H1 (cell line): ENCODE results near the gene PTX3. TPM values are rescaled to one million over a fixed set of nuclear protein-coding genes. Genes with fewer than 3 reads are reported as not detected.

ENCODE experiments used
- CTCF ChIA-PET: fragments of 300-600 bp; sonication (Branson Sonifier 250); formaldehyde crosslinking; loops from one replicate; lab custom pipeline; 2021; ENCODE audit not compliant: partially characterized antibody; lab: Charles Lee
- POLR2A ChIA-PET: fragments of 300-600 bp; sonication (Branson Sonifier 250); formaldehyde crosslinking; loops from one replicate; lab custom pipeline; 2021; ENCODE audit warnings: inconsistent platforms; ENCODE audit not compliant: partially characterized antibody; lab: Charles Lee
- DNase-seq, 2 experiments: peaks; one replicate each; pipeline versions ENCODE4 v3.0.0 to v3.0.0-alpha.2; 2010 to 2022; ENCODE audit warnings: low spot score in 2 of 2, low read depth in 1 of 2, mixed read lengths in 1 of 2
- FAIRE-seq: peaks from 2 replicates; lab custom pipeline; 2011; peaks lifted over from hg19 to GRCh38; lab: Jason Lieb, UNC
- H2AFZ ChIP-seq: 2 replicates; pipeline ENCODE4 v1.8.1; 2012; ENCODE audit warnings: low read length, inconsistent platforms
- H2AK5ac ChIP-seq: 2 replicates; pipeline ENCODE4 v1.6.1; 2013; ENCODE audit warnings: low read depth, low read length
- H2BK120ac ChIP-seq: replicated peaks from 2 replicates; pipeline ENCODE3; 2013; ENCODE audit warnings: low read depth, low read length, inconsistent platforms
- H2BK12ac ChIP-seq: 2 replicates; pipeline ENCODE4 v1.6.1; 2013; ENCODE audit warnings: low read depth, low read length
- H2BK15ac ChIP-seq: 2 replicates; pipeline ENCODE4 v1.6.1; 2013; ENCODE audit warnings: low read length
- H2BK20ac ChIP-seq: 2 replicates; pipeline ENCODE4 v1.6.1; 2013; ENCODE audit warnings: low read length
- H2BK5ac ChIP-seq: 2 replicates; pipeline ENCODE4 v1.6.1; 2013; ENCODE audit warnings: low read depth, low read length
- H3K14ac ChIP-seq: 2 replicates; pipeline ENCODE4 v1.6.1; 2013; ENCODE audit warnings: inconsistent platforms; ENCODE audit not compliant: insufficient read length
- H3K18ac ChIP-seq: 2 replicates; pipeline ENCODE4 v1.6.1; 2013; ENCODE audit warnings: low read length; ENCODE audit errors: extremely low read depth
- H3K23ac ChIP-seq: 2 replicates; pipeline ENCODE4 v1.6.1; 2013; ENCODE audit warnings: inconsistent platforms; ENCODE audit not compliant: insufficient read length
- H3K23me2 ChIP-seq: 2 replicates; pipeline ENCODE4 v1.6.1; 2013; ENCODE audit warnings: low read depth, low read length
- H3K27ac ChIP-seq: 2 replicates; pipeline ENCODE4 v1.6.1; 2011; ENCODE audit warnings: low read depth, low read length, inconsistent platforms
- H3K27me3 ChIP-seq, 4 experiments: replicated peaks in 1 of 4; 1 replicate in 1 of 4; 2 replicates in 3 of 4; pipeline versions ENCODE4 v1.6.1 to v1.8.1; 2011 to 2013; ENCODE audit warnings: low read length in 3 of 4, mild to moderate bottlenecking in 3 of 4, inconsistent platforms in 2 of 4, mixed read lengths in 2 of 4, moderate library complexity in 1 of 4; ENCODE audit not compliant: control insufficient read depth in 3 of 4, insufficient read depth in 3 of 4; ENCODE audit errors: extremely low read depth in 1 of 4
- H3K36me3 ChIP-seq, 4 experiments: 2 replicates each; pipeline versions ENCODE4 v1.6.1 to v1.8.1; 2011 to 2013; ENCODE audit warnings: mild to moderate bottlenecking in 4 of 4, low read length in 3 of 4, moderate library complexity in 2 of 4, control low read depth in 1 of 4, inconsistent platforms in 1 of 4; ENCODE audit not compliant: insufficient read depth in 4 of 4, control insufficient read depth in 2 of 4
- H3K4ac ChIP-seq: replicated peaks from 2 replicates; pipeline ENCODE3; 2013; ENCODE audit warnings: low read length, low read depth, mixed read lengths, inconsistent platforms; ENCODE audit not compliant: insufficient read length
- H3K4me1 ChIP-seq, 4 experiments: replicated peaks in 1 of 4; 1 replicate in 1 of 4; 2 replicates in 3 of 4; pipeline versions ENCODE4 v1.6.1 to v1.8.1; 2011 to 2013; ENCODE audit warnings: low read length in 3 of 4, inconsistent platforms in 2 of 4, mixed read lengths in 1 of 4; ENCODE audit not compliant: insufficient read depth in 4 of 4, control insufficient read depth in 3 of 4
- H3K4me2 ChIP-seq, 2 experiments: 2 replicates each; pipeline versions ENCODE4 v1.6.1 to v1.8.1; 2011 to 2013; ENCODE audit warnings: low read depth in 2 of 2, low read length in 2 of 2, control low read depth in 1 of 2, inconsistent platforms in 1 of 2, mild to moderate bottlenecking in 1 of 2; ENCODE audit not compliant: insufficient read depth in 1 of 2
- H3K4me3 ChIP-seq, 4 experiments: fragments of 200-600, 300-600 bp in 1 of 4; sonication (generic), shearing (Covaris generic), sonication (Bioruptor Twin) in 1 of 4; 2 replicates each; pipeline versions ENCODE4 v1.5.1 to v1.8.1; 2011 to 2016; ENCODE audit warnings: low read length in 4 of 4, low read depth in 3 of 4, control low read depth in 2 of 4, inconsistent platforms in 2 of 4, mild to moderate bottlenecking in 2 of 4, mixed read lengths in 1 of 4, moderate library complexity in 1 of 4; ENCODE audit not compliant: insufficient read depth in 2 of 4; ENCODE audit errors: extremely low read depth in 1 of 4
- H3K56ac ChIP-seq: replicated peaks from 2 replicates; pipeline ENCODE3; 2013; ENCODE audit warnings: low read depth, mild to moderate bottlenecking, mixed read lengths, low read length, inconsistent platforms; ENCODE audit not compliant: insufficient read length
- H3K79me1 ChIP-seq: 2 replicates; pipeline ENCODE4 v1.6.1; 2013; ENCODE audit warnings: low read depth, low read length, control low read depth
- H3K79me2 ChIP-seq, 2 experiments: 2 replicates each; pipeline versions ENCODE4 v1.6.1 to v1.8.1; 2012 to 2013; ENCODE audit warnings: low read length in 2 of 2, mild to moderate bottlenecking in 2 of 2, inconsistent platforms in 1 of 2; ENCODE audit not compliant: insufficient read depth in 2 of 2, control insufficient read depth in 1 of 2
- H3K9ac ChIP-seq, 4 experiments: replicated peaks in 1 of 4; 1 replicate in 1 of 4; 2 replicates in 3 of 4; pipeline versions ENCODE4 v1.6.1 to v1.8.1; 2011 to 2013; ENCODE audit warnings: low read depth in 3 of 4, low read length in 3 of 4, control low read depth in 2 of 4, mild to moderate bottlenecking in 2 of 4, moderate library complexity in 2 of 4, inconsistent platforms in 1 of 4; ENCODE audit errors: extremely low read depth in 1 of 4
- H3K9me3 ChIP-seq, 2 experiments: 2 replicates each; pipeline versions ENCODE4 v1.6.1 to v1.8.1; 2012 to 2013; ENCODE audit warnings: mild to moderate bottlenecking in 2 of 2, moderate library complexity in 2 of 2, control low read depth in 1 of 2, inconsistent platforms in 1 of 2, low read depth in 1 of 2, low read length in 1 of 2, mixed read lengths in 1 of 2; ENCODE audit not compliant: insufficient read depth in 2 of 2
- H4K20me1 ChIP-seq, 2 experiments: replicated peaks in 1 of 2; 2 replicates each; pipeline versions ENCODE3 to v1.8.1; 2011 to 2013; ENCODE audit warnings: inconsistent platforms in 2 of 2, low read length in 2 of 2, mild to moderate bottlenecking in 1 of 2; ENCODE audit not compliant: insufficient read depth in 2 of 2, control insufficient read depth in 1 of 2
- H4K5ac ChIP-seq: 2 replicates; pipeline ENCODE4 v1.6.1; 2013; ENCODE audit warnings: low read length, low read depth, mixed read lengths, inconsistent platforms; ENCODE audit not compliant: insufficient read length
- H4K8ac ChIP-seq: 2 replicates; pipeline ENCODE4 v1.8.0; 2013; ENCODE audit warnings: mild to moderate bottlenecking, moderate library complexity, low read length, inconsistent platforms; ENCODE audit not compliant: insufficient read depth; ENCODE audit errors: extremely low read depth
- H4K91ac ChIP-seq: replicated peaks from 2 replicates; pipeline ENCODE3; 2013; ENCODE audit warnings: low read length, mixed read lengths, inconsistent platforms; ENCODE audit not compliant: insufficient read length
- JUN ChIP-seq: IDR thresholded peaks from 2 replicates; pipeline ENCODE4 v1.6.1; 2011; ENCODE audit warnings: low read depth, mild to moderate bottlenecking, improper control_type of control experiment, low read length
- WGBS, 2 experiments: shearing (Covaris generic) in 1 of 2; methylation state at CpG; one replicate each; pipeline versions ENCODE4 v1.1.6 to v1.1.7; 2013 to 2015; ENCODE audit warnings: low lambda C conversion rate in 2 of 2, mixed read lengths in 2 of 2, inconsistent platforms in 1 of 2, low coverage in 1 of 2, missing lambda C conversion rate in 1 of 2; ENCODE audit not compliant: insufficient replicate concordance in 2 of 2, insufficient coverage in 1 of 2, insufficient read length in 1 of 2; ENCODE audit errors: extremely low coverage in 1 of 2, missing lambda C conversion rate in 1 of 2; 5-methylcytosine and 5-hydroxymethylcytosine counted together
- polyA plus RNA-seq, 7 experiments: library from polyadenylated mRNA; depleted of rRNA in 3 of 7; stranded (reverse) in 5 of 7; unstranded in 2 of 7; fragments of >200 nt in 5 of 7; fragments of 200-250 nt in 2 of 7; gene quantifications; 1 replicate in 5 of 7; 2 replicates in 1 of 7; 4 replicates in 1 of 7; pipeline versions ENCODE4 v1.2.1 to v1.2.3, GENCODE V29; 2011 to 2013; ENCODE audit warnings: missing spikeins in 2 of 7, mixed read lengths in 2 of 7
- total RNA-seq: library from RNA; stranded (reverse); fragmentation: NEBNext Ultra II Directional; extraction: Animal tissue kit (Norgen Biotek cat#: 25700); gene quantifications from 2 replicates; pipeline ENCODE4 v1.2.1, GENCODE V29; 2021

The PTX3 gene
- total and polyA plus RNA-seq, 2 of the 8 experiments (the other 6 are each of a cell fraction or from before 2014, with no cell fraction given), result 1.2 to 1.7 TPM

DNA sequence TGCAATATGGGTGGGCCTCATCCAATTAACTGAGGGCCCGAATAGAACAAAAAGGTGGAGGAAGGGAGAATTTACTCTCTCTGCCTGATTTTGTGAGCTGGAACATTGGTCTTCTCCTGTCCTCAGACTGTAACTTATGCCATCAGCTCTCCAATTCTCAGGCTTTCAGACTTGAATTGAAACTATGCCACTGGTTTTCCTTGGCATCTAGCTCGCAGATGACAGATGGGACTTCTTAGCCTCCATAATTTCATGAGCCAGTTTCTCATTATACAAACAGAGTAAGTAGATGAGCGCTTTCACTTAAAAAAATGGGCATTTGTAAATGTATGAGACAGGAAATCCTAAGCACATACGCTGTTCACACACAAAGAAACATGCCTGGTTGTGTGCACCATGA, 8.7 kb upstream of the PTX3 start:
- ChIA-PET CTCF (no interaction called here), POLR2A (no interaction called here)
- H4K91ac ChIP-seq, result no peak overlapping the region
- no peak overlapping the region for H2AK5ac ChIP-seq
- no peak overlapping the region for H3K4me2 ChIP-seq
- peaks cover 0 to 4% (median 0%) of the 10 kb centered on the region in 4 experiments; a peak in 1 of 8 replicates for H3K36me3 ChIP-seq
- 84% methylated on average over 4 of the region's 4 CpGs; no CpG with 5 or more reads in 1 of the 2 experiments for WGBS, 2 experiments
- FAIRE-seq (no peak), DNase-seq (no peak)
- H3K4me3 ChIP-seq, result no peak overlapping the region
- no peak overlapping the region for H2BK5ac ChIP-seq
- no peak for TF ChIP-seq JUN
- no peak overlapping the region for H4K5ac ChIP-seq
- H3K4ac ChIP-seq, result no peak overlapping the region
- no peak overlapping the region for H2BK20ac ChIP-seq
- H3K27me3 ChIP-seq, result no peaks in the 10 kb centered on the region
- H3K79me1 ChIP-seq, result no peaks in the 10 kb centered on the region
- H3K23ac ChIP-seq, result no peak overlapping the region
- no peak overlapping the region for H3K27ac ChIP-seq
- no peak overlapping the region for H4K8ac ChIP-seq
- no peak overlapping the region for H3K14ac ChIP-seq
- H2BK12ac ChIP-seq, result no peak overlapping the region
- no peak overlapping the region for H3K56ac ChIP-seq
- no peaks in the 10 kb centered on the region for H3K4me1 ChIP-seq
- no peaks in the 10 kb centered on the region for H3K9me3 ChIP-seq
- H4K20me1 ChIP-seq, result peaks cover 0 to 2% of the 10 kb centered on the region in 2 experiments
- no peak overlapping the region for H3K18ac ChIP-seq
- H2BK15ac ChIP-seq, result no peak overlapping the region
- no peak overlapping the region for H2AFZ ChIP-seq
- no peaks in the 10 kb centered on the region for H3K23me2 ChIP-seq
- no peaks in the 10 kb centered on the region for H3K79me2 ChIP-seq
- no peak overlapping the region for H3K9ac ChIP-seq
- H2BK120ac ChIP-seq, result no peak overlapping the region
